HG03565 (cell line): ENCODE data around the gene NAXD.
A peak's percentile ranks its signal among the peaks of the same experiment; 100 is the strongest.

Experiments used
- ATAC-seq: cut with Tn5 transposase; IDR thresholded peaks from one replicate; pipeline ENCODE4 v1.9.1; 2021; ENCODE audit warnings: mild to moderate bottlenecking, moderate library complexity; ENCODE audit not compliant: unreplicated experiment

NAXD gene

DNA sequence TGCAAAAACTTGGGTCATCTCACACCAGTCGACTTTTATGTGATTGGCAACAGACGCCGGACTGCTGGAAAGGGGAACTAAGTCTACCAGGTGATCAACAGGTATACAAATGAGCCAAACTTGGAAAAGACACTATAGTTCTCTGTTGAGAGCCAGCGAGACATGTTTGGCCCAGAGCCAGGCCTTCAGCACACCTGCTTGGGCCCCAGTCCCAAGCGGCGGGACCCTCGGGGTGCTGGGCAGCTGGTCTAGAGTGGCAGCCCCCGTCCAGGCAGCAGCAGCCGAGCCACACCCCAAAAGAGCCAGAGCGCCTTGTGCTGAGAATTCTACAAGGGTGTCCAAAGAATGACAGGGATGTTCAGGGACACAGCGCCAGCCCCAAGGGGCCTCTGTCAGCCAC lies 28.0 kb downstream of the NAXD start:
- no peak for ATAC-seq

DNA sequence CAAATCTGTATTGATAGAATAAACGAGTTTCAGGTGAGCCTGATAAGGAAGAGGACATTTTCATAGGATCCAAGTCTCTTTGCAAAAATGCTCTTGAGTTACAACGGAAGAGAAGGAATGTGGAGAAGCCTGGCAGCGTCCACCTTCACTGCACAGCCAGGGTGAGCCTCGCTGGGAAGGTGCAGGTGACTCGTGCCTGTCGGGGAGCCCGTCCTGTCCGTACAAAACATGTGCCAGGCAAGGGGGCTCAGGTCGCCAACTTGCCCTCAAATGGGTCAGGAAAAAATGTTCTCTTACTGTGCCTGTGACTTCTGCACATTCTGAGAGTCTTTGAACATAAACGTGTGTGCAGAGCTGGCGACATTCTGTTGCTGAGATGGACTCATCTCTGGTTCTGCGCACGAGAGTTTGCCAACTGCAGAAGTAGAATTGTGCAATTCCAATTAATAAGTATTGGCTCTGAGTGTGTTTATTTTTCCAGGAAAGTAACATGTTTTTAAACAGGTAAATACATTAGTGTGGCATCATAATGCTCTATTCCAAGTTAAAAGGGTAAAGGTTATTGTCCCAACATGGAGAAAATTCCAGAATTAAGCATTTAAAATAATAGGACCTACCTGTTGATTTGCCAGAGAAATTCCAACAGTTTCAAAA lies 28.6 kb downstream of the NAXD start:
- no peak for ATAC-seq

DNA sequence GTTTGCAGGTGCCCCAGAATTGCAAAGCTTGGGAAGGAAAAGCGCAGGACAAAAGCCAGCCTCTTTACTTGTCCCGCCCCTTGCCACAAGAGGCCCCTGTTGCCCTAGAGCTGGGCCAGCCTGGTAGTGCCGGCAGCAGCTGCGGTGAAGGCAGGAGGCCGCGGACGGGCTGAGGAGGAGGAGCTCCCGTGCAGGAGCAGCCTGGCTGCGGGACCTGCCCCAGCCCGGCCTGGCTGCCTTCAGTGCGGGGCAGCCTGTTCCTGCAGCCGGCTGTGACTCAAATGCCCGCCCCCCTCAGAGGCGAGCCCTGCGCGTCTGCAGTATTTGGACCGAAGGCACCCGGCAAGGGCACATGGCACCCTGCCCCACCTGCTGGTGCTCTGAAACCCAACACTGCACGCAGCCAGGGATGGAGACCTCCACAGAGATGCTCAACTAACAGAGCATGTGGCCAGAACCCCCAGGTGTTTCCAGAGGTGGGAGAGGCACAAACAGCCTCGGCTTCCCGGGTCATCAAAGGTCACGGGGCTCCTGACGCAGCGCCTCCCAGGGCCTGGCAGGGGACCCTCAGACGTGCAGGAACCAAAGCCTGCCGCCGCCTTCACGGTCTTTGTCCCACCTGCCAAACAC lies 29.7 kb downstream of the NAXD start:
- ATAC-seq, result peak; percentile 65

DNA sequence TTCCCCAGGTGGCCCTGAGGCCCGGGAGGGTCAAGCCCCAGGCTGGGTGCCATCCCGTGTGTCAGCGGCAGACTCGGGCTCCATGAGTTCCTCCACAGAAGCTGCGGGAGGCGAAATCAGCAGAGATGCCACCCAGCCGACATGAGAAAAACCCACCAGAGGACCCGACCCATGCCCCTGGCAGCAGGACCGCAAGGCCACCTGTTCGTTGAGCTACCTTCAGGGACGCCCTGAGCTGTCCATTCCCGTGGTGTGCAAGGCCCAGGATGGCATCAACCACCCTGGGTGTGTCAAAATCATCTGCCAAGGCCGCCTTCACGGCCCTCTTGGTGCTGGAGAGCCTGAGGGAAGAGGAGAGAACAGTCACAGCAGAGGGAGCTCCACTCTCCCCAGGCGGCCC lies 30.4 kb downstream of the NAXD start:
- ATAC-seq, result no peak

DNA sequence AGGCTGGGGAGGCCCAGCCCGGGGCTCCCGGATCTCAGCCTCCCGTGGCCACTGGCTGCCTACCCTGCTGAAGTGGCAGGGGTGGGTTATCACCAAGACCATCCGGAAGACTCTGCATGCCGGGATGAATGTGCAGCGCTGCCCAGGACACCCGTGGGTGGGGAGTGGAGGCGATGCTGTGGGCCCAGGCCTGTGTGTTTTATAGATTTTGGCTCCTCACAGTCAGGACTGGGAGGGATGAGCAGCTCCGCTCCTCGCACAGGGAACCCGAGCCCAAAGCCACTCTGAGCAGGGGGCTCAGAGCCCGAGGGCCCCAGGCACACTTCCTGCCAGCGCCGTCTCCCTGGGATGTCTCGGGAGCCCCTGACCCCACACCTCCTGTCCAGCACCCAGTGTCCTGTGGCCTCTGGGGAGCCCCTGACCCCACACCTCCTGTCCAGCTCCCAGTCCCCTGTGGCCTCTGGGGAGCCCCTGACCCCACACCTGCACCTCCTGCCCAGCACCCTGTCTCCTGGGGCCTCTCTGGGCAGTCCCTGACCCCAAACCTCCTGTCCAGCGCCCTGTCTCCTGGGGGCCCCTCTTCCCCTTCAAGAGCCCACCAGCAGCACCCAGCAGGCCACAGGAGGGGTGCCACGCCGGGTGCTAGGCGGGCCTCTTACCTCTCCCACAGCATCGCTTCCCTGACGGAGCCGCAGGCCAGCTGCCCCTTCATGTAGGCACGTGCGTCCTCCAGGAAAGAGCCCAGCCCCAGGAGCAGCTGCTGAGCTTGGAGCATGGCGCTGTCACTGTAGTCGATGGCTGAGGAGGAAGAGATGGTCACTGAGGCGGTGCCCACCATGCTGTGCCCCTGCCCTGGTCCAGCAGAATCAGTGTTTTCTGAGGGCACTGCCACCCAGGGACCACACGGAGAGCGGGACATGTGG lies 31.4 kb downstream of the NAXD start:
- ATAC-seq, result no peak

DNA sequence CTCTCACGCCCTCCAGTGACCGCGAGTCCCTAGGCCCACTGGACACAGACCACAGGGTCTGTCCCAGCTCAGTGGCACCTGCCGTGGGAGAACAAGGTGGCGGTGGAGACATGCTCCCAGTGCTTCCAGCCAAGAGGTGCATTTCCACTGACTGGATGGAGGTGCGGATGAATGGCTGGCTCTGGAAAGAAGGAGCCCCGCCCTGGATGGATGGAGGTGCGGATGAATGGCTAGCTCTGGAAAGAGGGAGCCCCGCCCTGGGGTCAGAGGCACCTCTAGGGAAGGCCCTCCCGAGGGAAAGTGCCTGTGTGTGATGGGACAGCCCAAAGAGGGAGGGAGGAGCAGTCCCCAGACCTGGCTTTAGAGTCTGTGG lies 32.0 kb downstream of the NAXD start:
- no peak for ATAC-seq

DNA sequence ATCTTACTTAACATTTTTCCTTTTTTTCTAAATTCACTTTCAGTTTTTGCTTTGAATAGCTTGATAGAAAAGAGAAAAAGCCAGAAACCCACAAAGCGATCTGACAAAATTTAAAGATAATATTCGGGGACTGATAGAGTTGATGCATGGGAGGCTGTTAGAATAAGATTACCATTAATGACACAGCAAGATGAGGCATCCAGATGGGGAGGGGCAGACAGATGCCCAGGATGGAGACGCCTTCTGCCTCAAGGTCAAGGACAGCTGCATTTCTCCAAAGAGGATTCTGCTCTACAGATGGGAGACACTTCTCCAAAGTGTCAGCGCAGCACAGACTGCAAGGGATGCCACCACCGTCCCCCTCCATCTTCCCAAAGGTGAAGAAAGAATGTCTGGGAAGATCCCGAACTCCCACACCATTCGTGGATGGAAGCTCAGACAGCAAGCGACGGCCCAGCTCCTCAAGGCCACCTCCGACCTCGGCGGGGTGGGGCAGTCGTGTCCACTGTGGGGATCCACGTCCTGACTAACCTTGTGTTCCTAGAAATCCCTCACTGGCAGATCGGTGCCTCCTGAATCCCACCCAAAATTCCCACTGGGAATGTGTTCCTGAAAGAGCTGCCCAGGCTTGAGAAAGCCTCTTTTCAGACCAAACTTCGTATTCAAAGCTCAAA lies 32.9 kb downstream of the NAXD start:
- ATAC-seq, result no peak

DNA sequence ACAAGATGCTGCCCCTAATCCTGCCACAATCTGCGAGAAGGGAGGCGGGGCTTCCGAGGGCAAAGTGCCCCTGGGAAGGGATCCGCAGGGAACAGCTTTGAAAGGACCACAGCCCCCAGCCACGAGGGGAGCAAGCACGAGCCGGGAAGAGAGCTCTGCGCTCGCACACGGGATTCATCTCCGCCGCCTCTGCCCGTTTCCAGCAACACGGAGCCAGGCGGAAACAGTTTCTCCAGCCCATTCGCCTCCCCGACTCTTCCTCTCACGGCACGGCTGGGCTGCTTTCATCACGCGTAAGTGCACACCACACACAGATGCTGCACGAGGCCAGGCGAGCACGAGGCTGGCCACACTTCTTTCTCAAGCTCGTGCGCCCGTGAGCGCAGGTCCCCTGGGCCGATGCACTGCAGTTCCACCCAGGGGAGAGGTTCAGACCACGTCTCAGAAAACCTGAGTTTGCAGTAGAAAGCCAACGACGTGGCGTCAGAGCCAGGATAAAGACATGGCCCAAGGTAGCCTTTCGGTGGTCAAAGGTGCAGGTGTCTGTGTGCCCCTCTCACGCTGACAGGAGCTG lies 33.6 kb downstream of the NAXD start:
- no peak for ATAC-seq

DNA sequence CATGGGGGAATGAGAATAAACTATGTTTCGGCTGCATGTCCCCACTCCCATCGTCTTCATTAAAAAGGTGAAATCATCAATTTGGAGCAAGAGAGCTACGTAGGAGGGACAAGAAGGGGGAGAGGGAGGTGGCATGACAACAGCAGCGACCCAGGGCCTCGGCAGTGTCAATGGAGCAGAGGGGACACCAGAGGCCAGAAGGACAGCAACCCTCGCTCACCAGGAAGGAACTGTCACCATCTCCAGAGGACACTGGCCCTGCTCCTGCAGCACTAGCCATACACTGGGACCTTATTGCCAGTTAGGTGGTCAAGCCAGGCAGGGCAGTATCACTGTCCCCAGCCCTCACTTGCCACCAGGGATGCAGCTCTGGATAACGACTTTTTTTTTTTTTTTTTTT lies 34.2 kb downstream of the NAXD start:
- no peak for ATAC-seq

DNA sequence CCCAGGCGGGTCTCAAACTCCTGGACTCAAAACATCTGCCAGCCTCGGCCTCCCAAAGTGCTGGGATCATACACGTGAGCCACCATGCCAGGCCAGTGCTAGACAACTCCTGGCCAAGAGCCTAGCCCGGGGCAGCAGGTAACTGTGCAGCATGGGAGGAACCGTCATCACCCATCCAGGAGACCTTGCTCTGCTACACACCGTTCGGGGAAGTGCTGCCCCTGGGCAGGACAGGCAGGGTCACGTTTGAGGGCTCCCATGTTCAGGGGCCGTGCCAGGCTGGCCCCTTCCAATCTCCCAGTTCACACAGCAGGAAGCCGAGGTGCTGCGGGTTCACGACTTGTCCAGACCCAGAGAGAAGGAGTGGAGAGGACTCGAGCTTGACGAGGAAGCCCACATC lies 35.1 kb downstream of the NAXD start:
- no peak for ATAC-seq

DNA sequence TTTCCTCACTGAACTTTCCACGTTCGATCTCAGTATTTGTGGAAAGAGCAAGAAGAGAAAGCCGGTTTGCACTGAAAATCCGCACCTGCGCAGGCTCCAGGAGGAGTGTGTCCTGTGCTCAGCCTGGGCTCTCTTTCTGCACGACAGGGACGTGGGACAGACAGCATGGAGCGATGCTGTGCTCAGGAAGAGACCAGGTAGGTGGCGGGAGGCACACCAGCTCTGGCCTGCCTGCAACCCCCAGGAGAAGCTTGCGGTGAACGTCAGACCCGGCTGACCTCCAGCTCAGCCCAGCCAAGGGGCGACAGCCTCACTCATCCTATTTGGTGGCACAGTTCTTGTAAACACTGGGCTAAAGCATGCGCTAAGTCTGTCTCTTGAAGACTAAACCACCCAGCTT lies 35.9 kb downstream of the NAXD start:
- ATAC-seq, result no peak

DNA sequence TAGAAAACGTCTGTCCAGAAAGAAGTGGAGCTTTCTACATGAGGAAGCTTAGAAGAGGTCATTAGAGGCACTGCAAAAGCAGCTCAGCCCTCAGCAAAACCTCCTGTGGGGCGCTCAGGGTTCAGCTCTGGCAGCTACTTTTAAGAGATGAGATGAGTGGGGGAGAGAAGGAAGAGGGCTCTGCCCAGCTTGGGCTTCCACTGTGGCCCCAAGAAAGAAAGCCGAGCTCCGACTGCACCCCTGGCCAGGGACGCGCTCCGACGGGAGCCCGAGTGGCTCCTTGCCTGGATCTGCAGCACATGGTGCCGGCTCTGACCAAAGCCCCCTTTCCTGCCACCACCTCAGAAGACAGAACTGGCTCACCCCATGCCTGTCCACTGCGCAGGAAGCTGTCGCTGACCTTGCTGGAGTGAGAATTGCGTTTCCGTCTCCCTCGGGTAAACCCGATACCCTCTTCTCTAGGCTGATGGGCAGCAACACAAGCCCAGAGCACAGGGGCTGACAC lies 36.4 kb downstream of the NAXD start:
- ATAC-seq, result no peak

DNA sequence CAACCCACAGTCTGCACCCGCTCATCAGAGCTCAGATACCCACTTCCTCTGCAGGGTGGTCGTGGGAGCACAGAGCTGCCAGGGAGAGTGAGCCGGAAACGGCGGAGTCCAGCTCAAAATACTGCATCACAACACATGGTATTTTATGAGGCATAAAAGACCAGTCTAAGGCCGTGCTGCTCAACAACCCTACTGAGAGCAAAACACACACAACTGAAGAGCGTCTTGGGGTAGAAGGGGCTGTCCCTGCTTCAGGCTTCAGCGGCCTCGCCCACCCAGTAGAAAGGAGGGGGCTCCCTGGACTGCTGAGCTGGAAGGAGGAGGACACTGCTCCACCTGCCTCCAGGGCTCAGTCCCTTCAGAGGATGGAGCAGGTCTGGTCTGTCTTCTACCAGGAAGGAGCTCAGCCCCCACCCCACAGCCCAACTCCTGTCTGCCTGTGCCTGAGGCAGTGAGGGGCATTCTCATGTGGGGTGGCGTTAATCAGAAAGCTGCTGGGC lies 36.9 kb downstream of the NAXD start:
- no peak for ATAC-seq

DNA sequence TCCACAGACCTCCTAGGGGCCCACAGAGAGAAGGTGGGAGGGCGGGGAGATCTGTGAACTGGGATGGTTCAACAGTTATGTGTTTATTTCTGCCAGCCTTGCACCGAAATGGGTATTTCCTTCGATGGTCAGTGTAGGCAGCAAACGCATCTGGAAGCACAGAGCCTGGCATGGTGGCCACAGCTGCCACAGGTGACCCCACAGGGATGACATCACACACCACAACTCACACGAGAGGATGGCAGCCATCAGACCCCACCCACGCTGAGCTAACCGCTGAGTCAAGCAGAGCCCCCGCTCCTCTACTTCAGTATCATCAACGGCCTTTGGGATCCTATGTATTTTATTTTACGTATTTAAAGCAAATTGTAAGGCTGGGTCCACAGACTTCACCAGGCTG lies 37.4 kb downstream of the NAXD start:
- no peak for ATAC-seq

DNA sequence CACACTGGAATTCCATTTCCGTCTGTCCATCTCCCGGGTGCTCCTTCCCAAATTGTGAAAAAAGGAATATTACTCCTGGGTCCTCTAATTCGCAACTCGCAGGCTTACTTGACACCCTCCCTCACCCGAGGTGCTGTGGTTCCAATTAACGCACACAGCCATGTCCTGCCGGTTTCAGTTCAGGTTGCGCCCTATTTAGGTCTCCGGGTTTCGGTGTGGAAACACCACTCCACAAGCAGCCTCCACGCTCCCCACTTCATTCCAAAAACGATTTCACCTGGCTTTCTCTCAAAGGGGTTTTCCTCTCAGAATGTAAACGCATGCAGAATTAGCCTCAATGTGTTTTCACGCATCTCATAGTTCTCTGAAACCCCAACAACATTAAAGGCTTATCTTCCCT lies 37.9 kb downstream of the NAXD start:
- no peak for ATAC-seq

DNA sequence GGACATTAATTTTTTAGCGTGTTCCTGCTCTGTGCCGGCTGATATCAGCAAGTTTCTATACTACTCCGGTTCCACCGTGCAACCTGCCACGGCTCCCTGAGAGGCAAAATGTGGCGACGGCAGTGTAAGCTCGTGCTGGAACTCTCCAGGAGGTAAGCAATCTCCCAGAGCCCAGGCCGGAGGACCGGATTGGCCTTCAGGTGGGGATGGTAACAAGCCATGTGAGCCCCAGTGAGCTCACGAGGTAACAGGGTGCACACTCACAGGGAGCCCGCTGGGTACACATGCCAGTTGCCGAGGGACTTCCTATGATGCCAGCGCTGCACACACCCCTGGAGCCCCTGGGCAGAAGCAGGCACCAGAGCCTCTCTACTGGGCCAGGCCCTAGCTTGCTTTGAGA lies 38.5 kb downstream of the NAXD start:
- no peak for ATAC-seq

DNA sequence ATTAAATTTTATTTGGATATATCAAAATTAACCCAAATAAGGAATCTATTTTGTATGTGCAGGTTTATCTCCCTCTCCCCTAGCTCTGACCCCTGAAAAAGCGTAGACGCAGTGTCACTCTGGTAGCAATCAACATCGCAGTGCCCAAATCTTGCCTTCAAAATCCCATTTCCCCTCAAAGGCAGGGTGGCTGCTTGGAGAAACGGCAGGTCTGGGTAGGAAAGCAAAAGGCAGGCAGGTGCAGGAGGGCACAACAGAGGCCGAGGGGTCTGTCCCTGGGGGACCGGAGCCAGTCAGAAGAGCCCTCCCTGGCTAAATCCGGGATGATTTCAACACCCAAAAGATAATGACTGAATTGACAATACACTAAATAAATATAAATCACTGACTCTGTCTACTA lies 41.9 kb downstream of the NAXD start:
- ATAC-seq, result no peak

DNA sequence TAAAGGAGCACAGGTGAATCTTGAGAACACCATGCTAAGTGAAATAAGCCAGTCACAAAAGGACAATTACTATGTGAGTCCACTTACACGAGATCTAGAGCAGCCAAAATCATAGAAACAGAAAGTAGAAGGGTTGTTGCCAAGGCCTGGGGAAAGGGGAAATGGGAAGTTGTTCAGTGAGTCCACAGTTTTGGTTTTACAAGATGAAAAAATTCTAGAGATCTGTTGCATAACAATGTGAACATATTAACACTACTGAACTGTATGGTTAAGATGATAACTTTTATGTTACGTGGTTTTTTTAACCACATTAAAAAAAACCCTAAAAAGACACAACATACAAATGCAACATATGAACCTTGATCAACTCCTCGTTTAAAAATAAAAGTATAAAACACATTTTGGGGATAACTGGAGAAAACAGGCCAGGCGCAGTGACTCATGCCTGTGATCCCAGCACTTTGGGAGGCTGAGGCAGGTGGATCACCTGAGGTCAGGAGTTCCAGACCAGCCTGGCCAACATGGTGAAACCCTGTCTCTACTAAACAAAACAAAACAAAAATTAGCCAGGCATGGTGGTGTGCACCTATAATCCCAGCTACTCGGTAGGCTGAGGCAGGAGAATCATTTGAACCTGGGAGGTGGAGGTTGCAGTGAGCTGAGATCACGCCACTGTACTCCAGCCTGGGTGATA lies 43.0 kb downstream of the NAXD start:
- peak; percentile 91 for ATAC-seq

DNA sequence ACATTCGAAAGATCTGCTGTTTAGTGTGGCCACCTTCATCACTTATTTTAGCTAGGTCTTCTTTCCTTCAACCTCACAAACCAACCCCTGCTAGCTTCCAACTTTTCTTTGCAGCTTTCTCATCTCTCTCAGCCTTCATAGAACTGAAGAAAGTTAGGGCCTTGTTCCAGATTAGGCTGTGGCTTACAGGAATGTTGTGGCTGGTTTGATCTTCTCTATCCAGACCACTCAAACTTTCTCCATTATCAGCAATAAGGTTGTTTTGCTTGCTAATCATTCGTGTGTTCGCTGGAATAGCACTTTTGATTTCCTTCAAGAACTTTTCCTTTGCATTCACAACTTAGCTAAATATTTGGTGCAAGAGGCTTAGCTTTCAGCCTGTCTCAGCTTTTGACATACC lies 45.9 kb downstream of the NAXD start:
- no peak for ATAC-seq

DNA sequence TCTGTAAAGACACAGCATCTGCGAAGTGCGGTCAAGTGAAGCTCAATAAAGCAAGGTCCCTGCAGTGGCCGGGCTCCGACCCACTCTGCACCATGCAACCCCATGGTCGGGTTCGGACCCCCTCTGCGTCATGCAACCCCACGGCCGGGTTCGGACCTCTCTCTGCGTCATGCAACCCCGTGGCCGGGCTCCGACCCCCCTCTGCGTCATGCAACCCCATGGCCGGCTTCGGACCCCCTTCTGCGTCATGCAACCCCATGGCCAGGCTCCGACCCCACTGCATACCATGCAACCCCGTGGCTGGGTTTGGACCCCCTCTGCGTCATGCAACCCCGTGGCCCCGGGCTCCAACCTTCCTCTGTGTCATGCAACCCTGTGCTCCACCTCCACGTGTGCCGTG lies 46.7 kb downstream of the NAXD start:
- no peak for ATAC-seq
